K562 (cell line): ENCODE measurements around the gene GRM5. TPM values are rescaled to one million over a fixed set of nuclear protein-coding genes. Genes with fewer than 3 reads are reported as not detected.

Experiments used
- ATAC-seq: fragments of 200-7000 bp; cut with Tn5 transposase; 3 replicates; pipeline ENCODE4 v1.9.1; 2020; ENCODE audit warnings: moderate library complexity
- BruUV-seq: library from RNA; stranded (reverse); fragments of 400-500 nt; replicated peaks from 2 replicates; lab custom pipeline; 2021; lab: Mats Ljungman, UMichigan
- CTCF ChIA-PET: fragments of 300-600 bp; formaldehyde crosslinking; extraction: SDS; loops from one replicate; lab custom pipeline; 2021; ENCODE audit warnings: low intra/inter-chr PET ratio; lab: Yijun Ruan, JAX
- POLR2A ChIA-PET: fragments of 300-600, 350-650 bp; sonication (Branson Sonifier 250); formaldehyde crosslinking; extraction: SDS; loops from one replicate; lab custom pipeline; 2021; ENCODE audit warnings: antibody characterized with exemption, inconsistent platforms; lab: Yijun Ruan, JAX
- DNase-seq, 4 experiments: peaks; one replicate each; pipeline versions ENCODE4 v3.0.0 to v3.0.0-alpha.2; 2011 to 2018; ENCODE audit warnings: low spot score in 3 of 4, mixed read lengths in 3 of 4; ENCODE audit errors: extremely low read depth in 1 of 4
- FAIRE-seq: peaks from 2 replicates; lab custom pipeline; 2011; peaks lifted over from hg19 to GRCh38; lab: Jason Lieb, UNC
- H2AFZ ChIP-seq: 2 replicates; pipeline ENCODE4 v1.6.0; 2011; ENCODE audit warnings: low read depth, low read length, control low read depth, inconsistent platforms
- H3K27ac ChIP-seq: fragments of 200-600 bp; 3 replicates; pipeline ENCODE4 v1.8.0; 2011; ENCODE audit warnings: low read depth, mild to moderate bottlenecking, control low read depth, inconsistent platforms, low read length, moderate library complexity, mixed read lengths; ENCODE audit errors: extremely low read depth
- H3K27me3 ChIP-seq, 2 experiments: fragments of 300-600 bp in 1 of 2; 2 replicates in 1 of 2; 3 replicates in 1 of 2; pipeline versions ENCODE4 v1.6.0 to v1.8.0; 2011; ENCODE audit warnings: inconsistent platforms in 2 of 2, low read length in 2 of 2, mild to moderate bottlenecking in 1 of 2, mixed read lengths in 1 of 2, moderate library complexity in 1 of 2; ENCODE audit not compliant: control insufficient read depth in 2 of 2, insufficient read depth in 2 of 2
- H3K36me3 ChIP-seq: fragments of 300-600 bp; 3 replicates; pipeline ENCODE4 v1.8.0; 2011; ENCODE audit warnings: mild to moderate bottlenecking, low read length, inconsistent platforms; ENCODE audit not compliant: control insufficient read depth, insufficient read depth
- H3K4me1 ChIP-seq, 2 experiments: fragments of 200-600 bp in 1 of 2; replicated peaks in 1 of 2; 2 replicates in 1 of 2; 3 replicates in 1 of 2; pipeline versions ENCODE4 v1.5.1 to v1.8.0; 2011; ENCODE audit warnings: inconsistent platforms in 2 of 2, low read length in 2 of 2, mild to moderate bottlenecking in 1 of 2, mixed read lengths in 1 of 2, moderate library complexity in 1 of 2; ENCODE audit not compliant: control insufficient read depth in 2 of 2, insufficient read depth in 2 of 2
- H3K4me2 ChIP-seq: 2 replicates; pipeline ENCODE4 v1.6.1; 2011; ENCODE audit warnings: low read length, control low read depth, inconsistent platforms, mixed read lengths; ENCODE audit not compliant: insufficient read depth
- H3K4me3 ChIP-seq: fragments of 200-600 bp; sonication (generic), shearing (Covaris generic); 2 replicates; pipeline ENCODE4 v1.5.1; 2016; ENCODE audit warnings: control low read depth, inconsistent platforms
- H3K79me2 ChIP-seq: fragments of 200-600 bp; 3 replicates; pipeline ENCODE4 v1.8.0; 2011; ENCODE audit warnings: low read length, inconsistent platforms; ENCODE audit not compliant: control insufficient read depth, insufficient read depth
- H3K9ac ChIP-seq, 2 experiments: 2 replicates each; pipeline versions ENCODE4 v1.6.0 to v1.6.1; 2011; ENCODE audit warnings: low read depth in 2 of 2, low read length in 2 of 2, control low read depth in 1 of 2, inconsistent platforms in 1 of 2, mild to moderate bottlenecking in 1 of 2, mixed read lengths in 1 of 2; ENCODE audit not compliant: insufficient read depth in 1 of 2
- H3K9me1 ChIP-seq: one replicate; pipeline ENCODE4 v1.6.0; 2011; ENCODE audit warnings: inconsistent platforms, mild to moderate bottlenecking, low read length, moderate library complexity; ENCODE audit not compliant: control insufficient read depth, insufficient read depth
- H3K9me3 ChIP-seq: replicated peaks from 2 replicates; pipeline ENCODE4 v1.5.1; 2011; ENCODE audit warnings: low read depth, low read length, inconsistent platforms; ENCODE audit not compliant: control insufficient read depth, insufficient read depth
- H4K20me1 ChIP-seq: replicated peaks from 2 replicates; pipeline ENCODE4 v1.6.1; 2011; ENCODE audit warnings: low read length, inconsistent platforms, mixed read lengths; ENCODE audit not compliant: control insufficient read depth, insufficient read depth
- CBFA2T3 ChIP-seq: fragments of 450-650 bp; IDR thresholded peaks from 2 replicates; pipeline ENCODE4 v1.6.1; 2017
- CEBPB ChIP-seq: fragments of 450-650 bp; IDR thresholded peaks from 2 replicates; pipeline ENCODE4 v1.6.1; 2016; ENCODE audit warnings: missing genetic modification characterization, missing compliant biosample characterization
- E2F3 ChIP-seq: fragments of 250-450 bp; sonication (Bioruptor Pico); IDR thresholded peaks from 2 replicates; pipeline ENCODE4 v1.4.0; 2020; ENCODE audit warnings: mild to moderate bottlenecking
- EHMT2 ChIP-seq: fragments of 450-650 bp; IDR thresholded peaks from 2 replicates; pipeline ENCODE4 v1.6.1; 2018; ENCODE audit warnings: antibody characterized with exemption
- MCM3 ChIP-seq: fragments of 450-650 bp; IDR thresholded peaks from 2 replicates; pipeline ENCODE4 v1.6.1; 2016
- MECOM ChIP-seq: fragments of 250-450 bp; sonication (Bioruptor Pico); IDR thresholded peaks from 2 replicates; pipeline ENCODE4 v1.8.0; 2022; ENCODE audit warnings: inconsistent platforms
- NFIC ChIP-seq: fragments of 450-650 bp; IDR thresholded peaks from 2 replicates; pipeline ENCODE4 v1.6.1; 2017; ENCODE audit warnings: mild to moderate bottlenecking, inconsistent platforms
- NR2C1 ChIP-seq, 2 experiments: fragments of 450-650 bp; IDR thresholded peaks; 2 replicates each; pipeline ENCODE4 v1.6.1; 2017; ENCODE audit warnings: mild to moderate bottlenecking in 2 of 2, antibody characterized with exemption in 1 of 2, inconsistent platforms in 1 of 2, missing compliant biosample characterization in 1 of 2, missing genetic modification characterization in 1 of 2
- RBM34 ChIP-seq: fragments of 200-400 bp; formaldehyde crosslinking; IDR thresholded peaks from 2 replicates; pipeline ENCODE4 v1.6.1; 2018; ENCODE audit warnings: low read length, borderline replicate concordance; ENCODE audit not compliant: insufficient read depth
- RFX1 ChIP-seq: fragments of 450-650 bp; IDR thresholded peaks from 2 replicates; pipeline ENCODE4 v1.6.1; 2016; ENCODE audit warnings: mild to moderate bottlenecking, moderate library complexity
- STAT5B ChIP-seq: fragments of 250-450 bp; sonication (Bioruptor Pico); IDR thresholded peaks from 2 replicates; pipeline ENCODE4 v1.8.0; 2021; ENCODE audit warnings: mild to moderate bottlenecking, inconsistent platforms
- TARDBP ChIP-seq: fragments of 450-650 bp; IDR thresholded peaks from 2 replicates; pipeline ENCODE4 v1.6.1; 2016
- ZC3H8 ChIP-seq: fragments of 450-650 bp; IDR thresholded peaks from 2 replicates; pipeline ENCODE4 v1.6.1; 2017
- ZNF253 ChIP-seq: fragments of 250-450 bp; sonication (Bioruptor Pico); conservative IDR thresholded peaks from 2 replicates; pipeline ENCODE4 v1.6.1; 2021; ENCODE audit warnings: mild to moderate bottlenecking
- ZNF280B ChIP-seq: fragments of 250-450 bp; sonication (Bioruptor Pico); IDR thresholded peaks from 2 replicates; pipeline ENCODE4 v1.5.1; 2021; ENCODE audit warnings: mild to moderate bottlenecking
- ZNF583 ChIP-seq: fragments of 250-450 bp; sonication (Bioruptor Pico); IDR thresholded peaks from 2 replicates; pipeline ENCODE4 v1.4.0; 2020
- WGBS: fragments of 100-300 bp; shearing (Covaris generic); methylation state at CpG from one replicate; pipeline ENCODE4 v1.1.6; 2016; ENCODE audit warnings: low coverage, mixed read lengths; ENCODE audit not compliant: insufficient coverage; ENCODE audit errors: missing lambda C conversion rate; 5-methylcytosine and 5-hydroxymethylcytosine counted together
- in situ Hi-C: fragments of 300-500 bp; cut with MboI; formaldehyde crosslinking; loops from 4 replicates; pipeline ENCODE4 v1.15.0; 2018; ENCODE audit warnings: inconsistent platforms, mixed read lengths
- intact Hi-C: fragments of 100-400 bp; cut with micrococcal nuclease; formaldehyde crosslinking; loops from 2 replicates; pipeline ENCODE4 v1.14.2; 2022
- polyA plus RNA-seq, 8 experiments: library from polyadenylated mRNA; depleted of rRNA in 4 of 8; stranded (reverse) in 5 of 8; unstranded in 3 of 8; fragments of >200 nt; fragmentation: Nextera tagmentation in 2 of 8; fragmentation: Illumina TruSeq in 1 of 8; extraction: Ambion mirVana in 2 of 8; extraction: Trizol in 1 of 8; gene quantifications; 2 replicates each; pipeline versions ENCODE4 v1.2.1 to v1.2.3, GENCODE V29; 2011 to 2014; ENCODE audit warnings: inconsistent platforms in 1 of 8, missing spikeins in 1 of 8
- total RNA-seq, 7 experiments: library from RNA; depleted of rRNA in 6 of 7; stranded (reverse); fragments of >200 nt in 6 of 7; fragmentation: Illumina TruSeq in 2 of 7; extraction: Trizol in 2 of 7; gene quantifications; 2 replicates each; pipeline versions ENCODE4 v1.2.1 to v1.2.3, GENCODE V29; 2011 to 2021; ENCODE audit warnings: low replicate concordance in 1 of 7

GRM5 gene
- total and polyA plus RNA-seq, 9 of the 15 experiments (the other 6 are each of a cell fraction or from before 2014, with no cell fraction given): not detected

- TF ChIP-seq CBFA2T3 (no peak), CEBPB (tag) (no peak), NFIC (no peak), RBM34 (no peak), E2F3 (no peak), RFX1 (no peak), ZC3H8 (no peak), EHMT2 (no peak), MECOM (no peak), MCM3 (no peak), ZNF280B (no peak), ZNF253 (CRISPR knock-in tag) (no peak), ZNF583 (CRISPR knock-in tag) (no peak), NR2C1 (IDR thresholded peaks at IDR 0.05) (no peak), NR2C1 (tag; IDR thresholded peaks at IDR 0.05) (no peak), TARDBP (no peak), STAT5B (CRISPR knock-in tag) (no peak)
Measured at GRCh38 chr11:88701816-88702215, 364.0 kb downstream of the GRM5 start.

More at GRCh38 chr11:88701816-88702215, 364.0 kb downstream of the GRM5 start:
- FAIRE-seq (no peak), DNase-seq (no peak), ATAC-seq (no peak)
- Histone ChIP-seq H3K27me3 (no peaks in the 10 kb centered on the region), H3K79me2 (no peaks in the 10 kb centered on the region), H2AFZ (no peak overlapping the region), H4K20me1 (no peaks in the 10 kb centered on the region), H3K36me3 (no peaks in the 10 kb centered on the region), H3K4me3 (no peak overlapping the region), H3K4me1 (no peaks in the 10 kb centered on the region), H3K4me2 (no peak overlapping the region), H3K9me1 (no peaks in the 10 kb centered on the region), H3K9me3 (no peaks in the 10 kb centered on the region; the same call in none of the 2 replicates), H3K27ac (no peak overlapping the region), H3K9ac (no peak overlapping the region)
- CTCF ChIA-PET: no interaction called here
- intact Hi-C loops (no loop called here), in situ Hi-C loops (no loop called here)
- WGBS: 0% methylated on average over 2 of the region's 2 CpGs
- no TSS peak for BruUV-seq
- POLR2A ChIA-PET: no interaction called here
